ENCODE results near the gene MRTFB.

DNA sequence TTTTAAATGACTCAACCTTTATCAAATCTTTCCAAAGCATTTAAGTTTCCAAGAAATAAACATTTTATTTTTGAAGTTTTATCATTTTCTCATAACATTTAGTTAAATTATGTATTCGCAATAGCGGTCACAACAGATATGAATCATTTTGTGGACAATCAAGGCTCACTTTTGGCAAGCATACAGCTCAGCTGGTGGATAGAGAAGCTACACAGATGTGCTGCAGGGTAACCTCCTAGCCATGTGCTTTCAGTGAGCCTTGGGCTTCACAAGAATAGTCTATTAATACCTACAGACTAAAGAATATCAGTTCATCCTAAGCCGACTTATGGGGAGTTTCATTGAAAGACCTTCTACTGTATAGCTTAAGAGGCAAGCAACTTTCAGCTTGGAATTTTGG is 144.8 kb downstream of the MRTFB start:
- TF ChIP-seq CTCF (IDR thresholded peaks at IDR 0.05 in 4 of 5, conservative IDR thresholded peaks at IDR 0.05 in 1 of 5) (no peak), POLR2A (IDR thresholded peaks at IDR 0.05) (no peak)

Measured in gastrocnemius medialis (tissue), 4 donors.